Measurements from ENCODE around the gene MARK3. TPM values are rescaled to one million over a fixed set of nuclear protein-coding genes. Genes with fewer than 3 reads are reported as not detected.

Gene MARK3
- total RNA-seq, 1 experiment from 2014 or later: 81.9 TPM

DNA sequence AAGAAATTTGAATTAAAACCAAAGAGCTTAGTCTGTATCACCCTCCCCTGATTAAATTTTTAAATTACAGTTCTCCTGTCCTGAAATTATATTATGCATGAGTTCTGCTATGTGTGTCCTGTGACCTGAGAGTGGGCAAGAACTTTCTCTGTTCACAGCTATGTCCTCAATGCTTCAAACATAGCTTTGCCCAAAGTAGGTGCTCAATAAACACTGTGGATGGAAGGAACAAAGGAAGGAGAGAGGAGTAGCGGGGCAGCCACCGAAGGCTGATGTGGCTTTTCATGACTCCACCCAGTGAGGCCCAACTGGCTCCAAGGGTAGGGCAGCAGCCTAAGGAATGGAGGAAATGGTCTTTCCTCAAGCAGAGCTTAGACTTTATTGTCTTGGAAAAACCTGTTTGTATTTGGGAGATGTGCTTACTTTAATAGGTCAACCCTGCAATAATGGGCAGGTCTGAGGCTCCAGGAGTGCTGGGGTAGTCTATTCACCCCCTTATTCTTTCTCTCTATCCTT, 7.6 kb upstream of the MARK3 start:
- Mint-ChIP-seq H3K27me3 (ENCODE audit: low read depth) (peaks cover 16% of the 10 kb centered on the region), H3K9me3 (no peaks in the 10 kb centered on the region), H3K36me3 (ENCODE audit: insufficient read depth in 1 of 3, low read depth in 3 of 3) (no peaks in the 10 kb centered on the region; a peak in 1 of 7 replicates), H3K4me3 (no peak overlapping the region), H3K4me1 (peaks cover 9 to 13% of the 10 kb centered on the region in 2 experiments), H3K27ac (no peak overlapping the region)
- Histone ChIP-seq H3T11ph (ENCODE audit: low read length) (no peak overlapping the region), H3K4me2 (ENCODE audit: insufficient read depth, insufficient read length, low read length) (no peak overlapping the region), H3K27ac (ENCODE audit: insufficient read length, low read depth, low read length) (no peak overlapping the region), H2BK5ac (ENCODE audit: insufficient read length, low read length) (no peak overlapping the region), H3K23ac (ENCODE audit: insufficient read length, low read depth, low read length) (no peak overlapping the region), H3K14ac (ENCODE audit: insufficient read depth, low read length) (no peak overlapping the region), H3K79me2 (ENCODE audit: insufficient read depth, low read length) (no peaks in the 10 kb centered on the region), H2AK5ac (ENCODE audit: insufficient read length, low read length) (no peak overlapping the region), H3K4me1 (ENCODE audit: insufficient read depth, low read length) (no peaks in the 10 kb centered on the region; the same call in 1 of the 2 replicates), H2BK20ac (ENCODE audit: low read depth, low read length, poor library complexity, severe bottlenecking) (no peak overlapping the region), H4K20me1 (ENCODE audit: control insufficient read depth, insufficient read depth, insufficient read length) (no peaks in the 10 kb centered on the region), H3K23me2 (ENCODE audit: insufficient read length, low read depth, low read length, poor library complexity, severe bottlenecking) (no peaks in the 10 kb centered on the region), H4K91ac (ENCODE audit: insufficient read length, low read depth, low read length) (no peak overlapping the region), H2AFZ (ENCODE audit: low read length) (no peak overlapping the region), H4K5ac (ENCODE audit: insufficient read length, low read depth, low read length) (no peak overlapping the region), H3K79me1 (ENCODE audit: insufficient read depth, low read depth, low read length, poor library complexity, severe bottlenecking) (no peaks in the 10 kb centered on the region), H2BK12ac (ENCODE audit: insufficient read length, low read depth, low read length) (no peak overlapping the region), H3K4ac (ENCODE audit: low read depth, low read length) (no peak overlapping the region), H3K9me3 (ENCODE audit: control insufficient read depth, low read depth, low read length) (no peaks in the 10 kb centered on the region), H4K8ac (replicated peaks; ENCODE audit: insufficient read length, low read depth, low read length) (no peak overlapping the region), H2BK120ac (ENCODE audit: low read depth, low read length, poor library complexity, severe bottlenecking) (no peak overlapping the region), H3K18ac (ENCODE audit: insufficient read length, low read depth, low read length) (no peak overlapping the region), H3K27me3 (ENCODE audit: insufficient read depth, low read length) (no peaks in the 10 kb centered on the region), H3K56ac (ENCODE audit: insufficient read length, low read depth, low read length) (no peak overlapping the region), H3K9ac (ENCODE audit: extremely low read depth, insufficient read length, low read length) (no peak overlapping the region), H2BK15ac (ENCODE audit: low read depth, low read length) (no peak overlapping the region)
- DNase-seq: no peak
- TF ChIP-seq, protein P1, sequence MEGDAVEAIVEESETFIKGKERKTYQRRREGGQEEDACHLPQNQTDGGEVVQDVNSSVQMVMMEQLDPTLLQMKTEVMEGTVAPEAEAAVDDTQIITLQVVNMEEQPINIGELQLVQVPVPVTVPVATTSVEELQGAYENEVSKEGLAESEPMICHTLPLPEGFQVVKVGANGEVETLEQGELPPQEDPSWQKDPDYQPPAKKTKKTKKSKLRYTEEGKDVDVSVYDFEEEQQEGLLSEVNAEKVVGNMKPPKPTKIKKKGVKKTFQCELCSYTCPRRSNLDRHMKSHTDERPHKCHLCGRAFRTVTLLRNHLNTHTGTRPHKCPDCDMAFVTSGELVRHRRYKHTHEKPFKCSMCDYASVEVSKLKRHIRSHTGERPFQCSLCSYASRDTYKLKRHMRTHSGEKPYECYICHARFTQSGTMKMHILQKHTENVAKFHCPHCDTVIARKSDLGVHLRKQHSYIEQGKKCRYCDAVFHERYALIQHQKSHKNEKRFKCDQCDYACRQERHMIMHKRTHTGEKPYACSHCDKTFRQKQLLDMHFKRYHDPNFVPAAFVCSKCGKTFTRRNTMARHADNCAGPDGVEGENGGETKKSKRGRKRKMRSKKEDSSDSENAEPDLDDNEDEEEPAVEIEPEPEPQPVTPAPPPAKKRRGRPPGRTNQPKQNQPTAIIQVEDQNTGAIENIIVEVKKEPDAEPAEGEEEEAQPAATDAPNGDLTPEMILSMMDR (conservative IDR thresholded peaks at IDR 0.05): no peak
- WGBS (ENCODE audit: extremely low coverage, insufficient read length, low lambda C conversion rate): no CpG with 5 or more reads among the region's 2 CpGs

Measured in H9 (cell line).